Cardiac muscle cell (in vitro differentiated cells and primary cell): ENCODE data around the gene ASIC5. TPM values are rescaled to one million over a fixed set of nuclear protein-coding genes. Genes with fewer than 3 reads are reported as not detected.

ENCODE experiments used
- DNase-seq, 2 donors: peaks; one replicate each; pipeline versions ENCODE4 v3.0.0 to v3.0.0-alpha.2; 2010 to 2017; ENCODE audit warnings: low read depth in 1 of 2, low spot score in 1 of 2
- H3K27ac ChIP-seq: fragments of 200-600 bp; sonication (generic); 2 replicates; pipeline ENCODE4 v1.5.1; 2016
- H3K27me3 ChIP-seq: fragments of 200-600 bp; sonication (generic); 2 replicates; pipeline ENCODE4 v1.6.0; 2016; ENCODE audit warnings: control low read depth
- H3K36me3 ChIP-seq: fragments of 200-600 bp; sonication (generic); 2 replicates; pipeline ENCODE4 v1.5.1; 2016; ENCODE audit warnings: control low read depth
- H3K4me1 ChIP-seq: fragments of 200-600 bp; sonication (generic); 2 replicates; pipeline ENCODE4 v1.8.1; 2017; ENCODE audit warnings: low read depth, mild to moderate bottlenecking, mixed run types
- H3K4me3 ChIP-seq: fragments of 200-600 bp; sonication (generic); 2 replicates; pipeline ENCODE4 v1.5.1; 2016; ENCODE audit warnings: mild to moderate bottlenecking
- H3K9me3 ChIP-seq: fragments of 200-600 bp; sonication (generic); 2 replicates; pipeline ENCODE4 v1.5.1; 2017; ENCODE audit warnings: low read depth, mild to moderate bottlenecking, control low read depth
- polyA plus RNA-seq: library from polyadenylated mRNA; unstranded; fragments of >200 nt; fragmentation: Nextera tagmentation; extraction: Ambion mirVana; gene quantifications from 2 replicates; pipeline ENCODE4 v1.2.1, GENCODE V29; 2016
- total RNA-seq: library from RNA; depleted of rRNA; stranded (reverse); fragments of >200 nt; gene quantifications from 2 replicates; pipeline ENCODE4 v1.2.3, GENCODE V29; 2016
- TF ChIP-seq, protein P1 (sequence below): IDR thresholded peaks from 2 replicates; pipeline ENCODE4 v1.5.1; 2012; ENCODE audit warnings: low read depth, mild to moderate bottlenecking, low read length

The ASIC5 gene
- total and polyA plus RNA-seq, 2 experiments from 2014 or later: not detected

GRCh38 chr4:155879767-155880166, 13.7 kb upstream of the ASIC5 start:
- no peak for DNase-seq
- Histone ChIP-seq H3K27ac (no peak overlapping the region), H3K36me3 (no peaks in the 10 kb centered on the region), H3K27me3 (no peaks in the 10 kb centered on the region), H3K4me1 (no peaks in the 10 kb centered on the region), H3K9me3 (no peaks in the 10 kb centered on the region), H3K4me3 (no peak overlapping the region)
- TF ChIP-seq, protein P1, sequence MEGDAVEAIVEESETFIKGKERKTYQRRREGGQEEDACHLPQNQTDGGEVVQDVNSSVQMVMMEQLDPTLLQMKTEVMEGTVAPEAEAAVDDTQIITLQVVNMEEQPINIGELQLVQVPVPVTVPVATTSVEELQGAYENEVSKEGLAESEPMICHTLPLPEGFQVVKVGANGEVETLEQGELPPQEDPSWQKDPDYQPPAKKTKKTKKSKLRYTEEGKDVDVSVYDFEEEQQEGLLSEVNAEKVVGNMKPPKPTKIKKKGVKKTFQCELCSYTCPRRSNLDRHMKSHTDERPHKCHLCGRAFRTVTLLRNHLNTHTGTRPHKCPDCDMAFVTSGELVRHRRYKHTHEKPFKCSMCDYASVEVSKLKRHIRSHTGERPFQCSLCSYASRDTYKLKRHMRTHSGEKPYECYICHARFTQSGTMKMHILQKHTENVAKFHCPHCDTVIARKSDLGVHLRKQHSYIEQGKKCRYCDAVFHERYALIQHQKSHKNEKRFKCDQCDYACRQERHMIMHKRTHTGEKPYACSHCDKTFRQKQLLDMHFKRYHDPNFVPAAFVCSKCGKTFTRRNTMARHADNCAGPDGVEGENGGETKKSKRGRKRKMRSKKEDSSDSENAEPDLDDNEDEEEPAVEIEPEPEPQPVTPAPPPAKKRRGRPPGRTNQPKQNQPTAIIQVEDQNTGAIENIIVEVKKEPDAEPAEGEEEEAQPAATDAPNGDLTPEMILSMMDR: no peak

GRCh38 chr4:155878611-155879010, 12.5 kb upstream of the ASIC5 start:
- DNase-seq: no peak
- no peaks in the 10 kb centered on the region for H3K36me3 ChIP-seq

DNA sequence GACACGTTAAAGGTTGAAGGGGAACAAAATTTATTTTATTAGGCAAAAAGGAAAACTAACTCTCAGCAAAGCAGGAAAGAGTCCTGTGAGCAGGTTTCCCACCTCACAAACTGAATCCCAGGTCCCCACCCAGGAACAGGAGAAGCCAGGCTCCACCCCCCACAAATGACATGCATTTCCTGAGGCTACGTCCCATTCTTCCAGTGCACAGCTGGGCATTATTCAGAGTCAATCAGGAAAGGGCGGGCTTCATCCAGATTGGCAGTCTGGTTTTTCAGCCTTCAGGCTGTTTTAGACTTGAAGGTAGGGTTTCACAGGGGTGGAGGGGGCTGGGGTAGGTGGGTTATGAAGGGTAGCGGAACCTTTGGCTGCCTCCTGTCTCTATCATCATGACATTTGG, 11.9 kb upstream of the ASIC5 start:
- Histone ChIP-seq H3K4me3 (no peak overlapping the region), H3K9me3 (no peaks in the 10 kb centered on the region), H3K36me3 (no peaks in the 10 kb centered on the region), H3K27me3 (no peaks in the 10 kb centered on the region), H3K4me1 (no peaks in the 10 kb centered on the region), H3K27ac (no peak overlapping the region)
- DNase-seq: no peak
- TF ChIP-seq, protein P1: no peak

More at GRCh38 chr4:155878611-155879010, 12.5 kb upstream of the ASIC5 start:
- H3K4me1 ChIP-seq: no peaks in the 10 kb centered on the region
- H3K9me3 ChIP-seq: no peaks in the 10 kb centered on the region
- H3K27ac ChIP-seq: no peak overlapping the region
- H3K4me3 ChIP-seq: no peak overlapping the region
- no peaks in the 10 kb centered on the region for H3K27me3 ChIP-seq
- TF ChIP-seq, protein P1: no peak

GRCh38 chr4:155875878-155876277, 9.8 kb upstream of the ASIC5 start:
- Histone ChIP-seq H3K36me3 (no peaks in the 10 kb centered on the region), H3K27me3 (no peaks in the 10 kb centered on the region), H3K4me3 (no peak overlapping the region), H3K9me3 (no peaks in the 10 kb centered on the region), H3K27ac (no peak overlapping the region), H3K4me1 (no peaks in the 10 kb centered on the region)
- TF ChIP-seq, protein P1: no peak
- no peak for DNase-seq

DNA sequence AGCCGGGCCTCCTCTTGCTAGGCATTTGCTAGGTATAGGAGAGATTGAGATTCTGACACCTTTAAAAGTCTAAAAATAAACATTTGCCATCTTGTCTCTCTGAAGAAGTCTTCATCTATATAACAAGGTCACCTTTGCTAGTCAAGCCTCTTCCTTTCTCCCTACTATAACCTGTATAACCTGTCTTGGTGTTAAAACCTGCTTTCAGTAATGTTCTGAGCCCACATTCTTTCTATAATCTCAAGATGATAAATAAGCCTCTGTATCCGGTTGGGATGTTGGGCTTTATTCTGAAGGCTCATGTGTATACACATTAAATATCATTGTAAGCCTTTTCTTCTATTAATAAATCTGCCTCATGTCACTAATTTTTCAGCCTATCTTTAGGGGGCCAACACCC, 10.2 kb downstream of the ASIC5 start:
- DNase-seq: no peak
- TF ChIP-seq, protein P1: no peak
- no peaks in the 10 kb centered on the region for H3K27me3 ChIP-seq

More for the DNA sequence above, 10.2 kb downstream of the ASIC5 start:
- H3K4me1 ChIP-seq: no peaks in the 10 kb centered on the region
- no peak overlapping the region for H3K4me3 ChIP-seq
- H3K9me3 ChIP-seq: no peaks in the 10 kb centered on the region
- no peak overlapping the region for H3K27ac ChIP-seq
- no peaks in the 10 kb centered on the region for H3K36me3 ChIP-seq
